Sigmoid colon (tissue), 7 donors: ENCODE results near the gene EXOC6B. TPM values are rescaled to one million over a fixed set of nuclear protein-coding genes. Genes with fewer than 3 reads are reported as not detected.

ENCODE experiments used
- DNase-seq: peaks from one replicate; pipeline ENCODE4 v3.0.0-alpha.2; 2019
- H3K27ac ChIP-seq, 4 donors: fragments of 200-600 bp; sonication (generic); one replicate each; pipeline ENCODE4 v1.5.1; 2016 to 2019; ENCODE audit warnings: mild to moderate bottlenecking in 1 of 4
- H3K27me3 ChIP-seq, 3 donors: fragments of 200-600 bp; sonication (generic); one replicate each; pipeline ENCODE4 v1.5.1; 2019; ENCODE audit warnings: mild to moderate bottlenecking in 1 of 3
- H3K36me3 ChIP-seq, 4 donors: fragments of 200-600 bp; sonication (generic); one replicate each; pipeline ENCODE4 v1.5.1; 2016 to 2019
- H3K4me1 ChIP-seq, 4 donors: fragments of 200-600 bp; sonication (generic); one replicate each; pipeline ENCODE4 v1.5.1; 2017 to 2019
- H3K4me3 ChIP-seq, 4 donors: fragments of 200-600 bp; sonication (generic); one replicate each; pipeline ENCODE4 v1.5.1; 2017 to 2019; ENCODE audit warnings: mild to moderate bottlenecking in 2 of 4, moderate library complexity in 1 of 4
- H3K9me3 ChIP-seq, 4 donors: fragments of 200-600 bp in 3 of 4; sonication (generic) in 3 of 4; one replicate each; pipeline versions ENCODE4 v1.5.1 to v1.6.1; 2013 to 2019
- CTCF ChIP-seq, 4 experiments: fragments of 450-650 bp in 3 of 4; fragments of 200-600 bp in 1 of 4; IDR thresholded peaks; one replicate each; pipeline ENCODE4 v1.5.1; 2016 to 2019; ENCODE audit warnings: antibody characterized with exemption in 4 of 4, mild to moderate bottlenecking in 3 of 4, moderate library complexity in 2 of 4
- EP300 ChIP-seq, 4 donors: sonication (generic); formaldehyde crosslinking; IDR thresholded peaks; one replicate each; pipeline ENCODE4 v1.6.1; 2017; ENCODE audit warnings: antibody characterized with exemption in 4 of 4
- POLR2A ChIP-seq, 2 donors: fragments of 450-650 bp; IDR thresholded peaks; one replicate each; pipeline ENCODE4 v1.6.1; 2016; ENCODE audit warnings: antibody characterized with exemption in 2 of 2, mild to moderate bottlenecking in 2 of 2, moderate library complexity in 2 of 2
- POLR2AphosphoS5 ChIP-seq, 4 donors: sonication (generic); formaldehyde crosslinking; IDR thresholded peaks; one replicate each; pipeline ENCODE4 v1.6.1; 2017; ENCODE audit warnings: antibody characterized with exemption in 4 of 4
- WGBS, 2 donors: extraction: QIAGEN DNeasy Blood & Tissue Kit; methylation state at CpG; one replicate each; pipeline ENCODE4 v1.1.7; 2013; 5-methylcytosine and 5-hydroxymethylcytosine counted together
- intact Hi-C: fragments of 100-400 bp; cut with DNase I; formaldehyde crosslinking; loops from one replicate; pipeline ENCODE4 v1.15.1; 2023
- polyA plus RNA-seq, 3 donors: library from polyadenylated mRNA; stranded (reverse); fragments of 200-250 nt; gene quantifications; one replicate each; pipeline ENCODE4 v1.2.3, GENCODE V29; 2013
- total RNA-seq, 4 donors: library from RNA; depleted of rRNA; stranded (reverse); fragments of >200 nt; gene quantifications; one replicate each; pipeline ENCODE4 v1.1.0, GENCODE V29; 2016
- donor health status: healthy with polysubstance abuse.
- donor health status: Bipolar disorder and iron deficiency.
- donor health status: healthy.

EXOC6B gene
- total and polyA plus RNA-seq, 7 donors = 5.0 to 46.1 (median 25.3) TPM

GRCh38 chr2:72233211-72233610, 592.6 kb downstream of the EXOC6B start:
- TF ChIP-seq CTCF (IDR thresholded peaks at IDR 0.05) (no peak), POLR2AphosphoS5 (IDR thresholded peaks at IDR 0.05) (no peak), EP300 (IDR thresholded peaks at IDR 0.05) (no peak), POLR2A (IDR thresholded peaks at IDR 0.05) (no peak)
- Histone ChIP-seq H3K27ac (no peak overlapping the region), H3K4me3 (no peak overlapping the region), H3K36me3 (no peaks in the 10 kb centered on the region), H3K27me3 (no peaks in the 10 kb centered on the region), H3K4me1 (peaks cover 0 to 10% (median 0%) of the 10 kb centered on the region in 4 donors), H3K9me3 (no peaks in the 10 kb centered on the region)
- DNase-seq = no peak
- WGBS, 2 donors = 92 to 95% methylated on average over 2 of the region's 2 CpGs
- intact Hi-C loops = no loop called here

- intact Hi-C loops = no loop called here
- no peak overlapping the region for H3K27ac ChIP-seq
- no peaks in the 10 kb centered on the region for H3K4me1 ChIP-seq
- H3K36me3 ChIP-seq = no peaks in the 10 kb centered on the region
- no peaks in the 10 kb centered on the region for H3K27me3 ChIP-seq
- 64 to 72% methylated on average over 3 of the region's 3 CpGs for WGBS, 2 donors
- H3K9me3 ChIP-seq = no peaks in the 10 kb centered on the region
- TF ChIP-seq POLR2A (IDR thresholded peaks at IDR 0.05) (no peak), CTCF (IDR thresholded peaks at IDR 0.05) (no peak), POLR2AphosphoS5 (IDR thresholded peaks at IDR 0.05) (no peak), EP300 (IDR thresholded peaks at IDR 0.05) (no peak)
- DNase-seq = no peak
- no peak overlapping the region for H3K4me3 ChIP-seq
Measured at GRCh38 chr2:72222829-72223564, 602.8 kb downstream of the EXOC6B start.

GRCh38 chr2:72220170-72220569, 605.7 kb downstream of the EXOC6B start:
- 67 to 74% methylated on average over 2 of the region's 2 CpGs for WGBS, 2 donors
- Histone ChIP-seq H3K4me3 (no peak overlapping the region), H3K36me3 (no peaks in the 10 kb centered on the region), H3K9me3 (no peaks in the 10 kb centered on the region), H3K4me1 (no peaks in the 10 kb centered on the region), H3K27me3 (no peaks in the 10 kb centered on the region), H3K27ac (no peak overlapping the region)
- TF ChIP-seq EP300 (IDR thresholded peaks at IDR 0.05) (no peak), POLR2A (IDR thresholded peaks at IDR 0.05) (no peak), CTCF (IDR thresholded peaks at IDR 0.05) (no peak), POLR2AphosphoS5 (IDR thresholded peaks at IDR 0.05) (no peak)
- intact Hi-C loops = no loop called here
- DNase-seq = no peak

- intact Hi-C loops = no loop called here
- TF ChIP-seq POLR2A (IDR thresholded peaks at IDR 0.05) (no peak), EP300 (IDR thresholded peaks at IDR 0.05) (no peak), CTCF (IDR thresholded peaks at IDR 0.05) (no peak), POLR2AphosphoS5 (IDR thresholded peaks at IDR 0.05) (no peak)
- no peaks in the 10 kb centered on the region for H3K9me3 ChIP-seq
- WGBS, 2 donors = 79 to 88% methylated on average over 4 of the region's 4 CpGs
- H3K36me3 ChIP-seq = no peaks in the 10 kb centered on the region
- no peak for DNase-seq
- no peak overlapping the region for H3K4me3 ChIP-seq
- no peak overlapping the region for H3K27ac ChIP-seq
- H3K4me1 ChIP-seq = no peaks in the 10 kb centered on the region
- no peaks in the 10 kb centered on the region for H3K27me3 ChIP-seq
Measured at GRCh38 chr2:72214429-72215143, 611.2 kb downstream of the EXOC6B start.
